BLaER1 treated with 17β-estradiol and CSF1 and Interleukin-3, amounts not matched to agents 10 nM and 100 nM (cell line): ENCODE measurements around the gene ZDHHC7.
"Not testable (repeated sequence)": the region's sequence is repeated elsewhere in the genome, so short reads cannot be mapped to it uniquely, and the experiment has no call there.

ENCODE experiments used
- H3K27ac ChIP-seq, 11 experiments: shearing (Covaris generic); formaldehyde crosslinking; 2 replicates each; pipeline ENCODE4 v1.8.1; 2022
- H3K27me3 ChIP-seq, 11 experiments: shearing (Covaris generic); formaldehyde crosslinking; 2 replicates each; pipeline ENCODE4 v1.8.1; 2022
- H3K36me3 ChIP-seq, 11 experiments: shearing (Covaris generic); formaldehyde crosslinking; 2 replicates each; pipeline ENCODE4 v1.8.1; 2022
- H3K4me1 ChIP-seq, 10 experiments: shearing (Covaris generic); formaldehyde crosslinking; 2 replicates each; pipeline ENCODE4 v1.8.1; 2022
- H3K4me2 ChIP-seq, 11 experiments: shearing (Covaris generic); formaldehyde crosslinking; 2 replicates each; pipeline ENCODE4 v1.8.1; 2022
- H3K4me3 ChIP-seq, 10 experiments: shearing (Covaris generic); formaldehyde crosslinking; 2 replicates each; pipeline ENCODE4 v1.8.1; 2022
- H3K9ac ChIP-seq, 11 experiments: shearing (Covaris generic); formaldehyde crosslinking; 2 replicates each; pipeline ENCODE4 v1.8.1; 2022
- H3K9me3 ChIP-seq, 11 experiments: shearing (Covaris generic); formaldehyde crosslinking; replicated peaks in 1 of 11; 2 replicates each; pipeline ENCODE4 v1.8.1; 2022
- H4K20me1 ChIP-seq, 11 experiments: shearing (Covaris generic); formaldehyde crosslinking; 2 replicates each; pipeline ENCODE4 v1.8.1; 2022
- Cebpa-rat ChIP-seq, 11 experiments: shearing (Covaris generic); IDR thresholded peaks; 2 replicates each; pipeline ENCODE4 v1.8.1; 2022

Gene ZDHHC7

DNA sequence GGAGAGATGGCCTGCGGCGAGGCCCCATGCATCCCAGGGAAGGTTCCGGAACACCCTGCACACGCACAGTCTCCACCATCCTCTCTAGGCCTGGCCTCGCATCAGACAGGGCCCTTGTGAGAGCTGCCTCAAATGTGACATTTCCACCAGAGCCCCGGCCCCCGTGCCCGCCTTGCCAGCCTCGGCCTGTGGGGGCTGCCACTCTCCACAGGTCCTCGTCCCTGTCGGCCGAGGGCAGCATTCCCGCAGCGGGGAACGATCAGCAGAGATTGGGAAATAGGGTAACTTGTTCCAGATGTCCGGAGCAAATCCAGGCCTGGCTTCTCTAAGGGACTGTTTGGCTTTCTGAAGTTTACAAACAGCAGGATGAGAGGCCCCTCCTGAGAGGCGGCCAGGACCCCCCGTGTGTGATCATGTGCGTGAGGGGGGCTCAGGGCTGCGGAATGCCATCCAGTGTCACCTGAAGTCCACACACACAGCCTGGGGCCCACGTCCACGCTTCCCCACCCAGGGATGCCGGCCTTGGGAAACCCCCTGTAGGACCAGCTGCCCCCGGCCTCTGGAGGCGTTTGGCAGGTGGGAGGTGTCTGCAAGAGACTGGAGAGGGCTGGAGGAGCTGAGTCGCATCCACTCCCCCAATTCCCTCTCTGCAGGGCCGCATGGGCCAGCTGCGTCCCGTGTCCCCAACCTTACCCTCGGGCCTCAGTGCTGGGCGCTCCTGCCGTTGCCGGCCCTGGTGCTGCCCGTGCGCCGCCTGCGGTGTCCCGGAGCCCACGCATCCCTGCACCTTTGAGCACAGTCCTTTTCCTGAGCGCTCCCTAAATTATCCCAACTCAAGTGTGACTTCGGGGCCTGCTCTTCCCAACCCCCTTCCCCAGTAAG is 70.4 kb downstream of the ZDHHC7 start:
- Histone ChIP-seq H3K4me1 (peaks cover 0 to 20% (median 6%) of the 10 kb centered on the region in 10 experiments; a peak in 9 of 20 replicates), H3K27me3 (peaks cover 0 to 10% (median 7%) of the 10 kb centered on the region in 11 experiments; a peak in 10 of 22 replicates), H3K36me3 (no peaks in the 10 kb centered on the region), H3K4me2 (peak overlapping the region in 5 of 11 experiments; percentile 6 to 29 (median 10); a peak in 4 of 22 replicates), H3K9me3 (peaks cover 0 to 12% (median 0%) of the 10 kb centered on the region in 11 experiments; a peak in 5 of 22 replicates), H3K4me3 (no peak overlapping the region), H4K20me1 (no peaks in the 10 kb centered on the region), H3K9ac (no peak overlapping the region), H3K27ac (no peak overlapping the region)
- TF ChIP-seq Cebpa-rat (IDR thresholded peaks at IDR 0.05) = no peak

DNA sequence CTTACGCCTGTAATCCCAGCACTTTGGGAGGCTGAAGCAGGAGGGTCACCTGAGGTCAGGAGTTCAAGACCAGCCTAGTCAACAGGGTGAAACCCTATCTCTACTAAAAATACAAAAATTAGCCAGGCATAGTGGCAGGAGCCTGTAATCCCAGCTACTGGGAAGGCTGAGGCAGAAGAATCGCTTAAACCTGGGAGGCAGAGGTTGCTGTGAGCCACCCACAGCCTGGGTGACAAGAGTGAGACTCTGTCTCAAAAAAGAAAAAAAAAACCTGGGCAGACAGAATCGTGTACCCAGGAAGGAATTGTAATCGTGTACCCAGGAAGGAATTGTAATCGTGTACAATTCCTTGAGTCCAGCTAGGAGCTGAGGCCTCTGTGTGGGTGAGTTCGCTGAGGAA is 72.7 kb downstream of the ZDHHC7 start:
- H3K27ac ChIP-seq, H3K27me3 ChIP-seq, H3K36me3 ChIP-seq, H3K4me2 ChIP-seq, H3K4me3 ChIP-seq, H3K9ac ChIP-seq, H4K20me1 ChIP-seq: not testable (repeated sequence)
- Histone ChIP-seq H3K9me3 (peaks cover 0 to 12% (median 0%) of the 10 kb centered on the region in 11 experiments; a peak in 5 of 22 replicates), H3K4me1 (peaks cover 0 to 20% (median 6%) of the 10 kb centered on the region in 10 experiments; a peak in 9 of 20 replicates)

DNA sequence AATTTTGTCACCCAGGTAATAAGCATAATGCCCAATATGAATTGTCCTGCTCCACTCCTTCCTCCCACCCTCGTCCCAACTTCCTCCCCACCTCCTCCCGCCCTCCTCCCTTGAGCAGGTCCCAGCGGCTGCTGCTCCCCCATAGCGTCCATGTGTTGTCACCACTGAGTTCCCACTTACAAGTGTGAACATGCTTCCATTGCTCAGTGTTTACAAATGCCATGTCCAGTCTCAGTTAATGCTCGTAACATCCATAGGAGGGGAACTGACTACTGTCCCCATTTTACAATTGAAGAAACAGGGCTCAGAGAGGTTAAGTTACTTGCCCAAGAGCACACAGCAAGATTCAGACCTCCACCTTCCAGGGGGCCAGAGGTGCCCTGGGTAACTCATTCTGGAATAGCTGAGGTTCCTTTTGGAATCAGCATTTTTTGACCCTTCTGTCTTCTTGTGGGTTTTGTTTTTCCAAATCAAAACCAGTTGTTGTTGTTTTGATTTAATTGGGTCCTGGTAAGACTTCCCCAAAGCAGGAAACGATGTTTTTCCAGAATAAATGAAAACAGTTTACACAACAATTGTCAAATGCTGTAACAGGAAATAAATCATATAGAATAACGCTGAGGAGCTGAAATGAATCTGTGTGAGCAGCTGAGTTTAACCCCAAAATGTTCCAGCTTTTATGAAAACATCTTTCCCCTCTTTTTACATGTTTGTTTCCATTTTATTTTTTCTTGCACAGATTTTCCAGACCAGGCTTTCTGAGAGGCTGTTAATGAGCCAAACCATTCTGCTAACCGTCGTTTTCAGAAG is 73.9 kb downstream of the ZDHHC7 start:
- peaks cover 6 to 24% (median 11%) of the 10 kb centered on the region in 10 experiments for H3K4me1 ChIP-seq
- peaks cover 0 to 1% (median 0%) of the 10 kb centered on the region in 11 experiments; a peak in 3 of 22 replicates for H3K9me3 ChIP-seq
- H3K36me3 ChIP-seq = no peaks in the 10 kb centered on the region
- H3K27ac ChIP-seq = no peak overlapping the region
- TF ChIP-seq Cebpa-rat (IDR thresholded peaks at IDR 0.05) = no peak
- H3K4me2 ChIP-seq = peak overlapping the region in 4 of 11 experiments; percentile 28 to 63 (median 42); a peak in 6 of 22 replicates
- no peak overlapping the region for H3K9ac ChIP-seq
- H3K27me3 ChIP-seq = peaks cover 0 to 13% (median 7%) of the 10 kb centered on the region in 11 experiments; a peak in 10 of 22 replicates
- H4K20me1 ChIP-seq = 0 out of 22 replicates have a peak, but pooled peaks cover 0 to 4% (median 0%) of the 10 kb centered on the region in 11 experiments
- H3K4me3 ChIP-seq = no peak overlapping the region

DNA sequence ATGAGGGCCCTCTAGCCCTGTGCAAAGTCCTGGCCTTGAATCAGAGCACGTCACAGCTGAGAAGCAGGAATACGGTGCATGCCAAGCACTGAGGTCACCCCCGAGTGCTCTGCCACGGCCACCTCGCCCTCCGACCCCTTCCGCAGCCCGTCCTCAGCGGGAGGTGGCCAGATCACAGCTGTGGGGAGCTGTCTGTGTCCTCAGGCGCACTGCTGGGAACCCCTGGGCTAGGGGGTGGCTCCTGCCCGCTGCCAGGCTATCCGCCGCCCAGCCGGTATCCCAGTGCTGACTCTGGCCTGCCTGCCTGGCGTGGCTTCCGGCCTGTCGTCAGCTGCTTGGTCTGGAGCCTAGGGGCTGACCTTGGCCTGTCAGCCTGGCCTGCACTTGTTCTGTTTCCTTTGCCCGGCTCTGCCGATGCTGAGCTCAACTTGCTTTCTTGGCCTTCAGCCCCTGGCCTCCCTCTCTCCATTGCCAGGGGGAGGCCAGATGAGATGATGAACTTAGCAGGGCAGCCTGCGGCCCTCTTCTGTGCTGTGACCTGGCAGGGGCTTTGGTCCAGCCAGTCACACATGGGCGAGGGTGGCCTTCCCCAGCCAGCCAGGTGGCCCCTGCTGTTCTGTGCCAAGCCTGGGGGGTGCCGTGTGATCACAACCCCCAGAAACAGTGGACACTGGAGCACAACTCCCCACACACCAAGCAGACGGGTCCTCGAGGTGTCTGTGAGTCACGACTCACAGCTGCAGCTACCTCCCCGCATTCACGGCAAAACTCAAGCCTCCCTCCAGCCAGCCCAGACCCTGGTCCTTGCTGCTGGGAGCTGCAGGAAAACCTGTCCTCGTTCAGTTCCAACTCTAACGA is 77.3 kb downstream of the ZDHHC7 start:
- Histone ChIP-seq H3K4me2 (no peak overlapping the region), H3K4me1 (peaks cover 20 to 37% (median 32%) of the 10 kb centered on the region in 10 experiments)
- no peak for TF ChIP-seq Cebpa-rat (IDR thresholded peaks at IDR 0.05)

DNA sequence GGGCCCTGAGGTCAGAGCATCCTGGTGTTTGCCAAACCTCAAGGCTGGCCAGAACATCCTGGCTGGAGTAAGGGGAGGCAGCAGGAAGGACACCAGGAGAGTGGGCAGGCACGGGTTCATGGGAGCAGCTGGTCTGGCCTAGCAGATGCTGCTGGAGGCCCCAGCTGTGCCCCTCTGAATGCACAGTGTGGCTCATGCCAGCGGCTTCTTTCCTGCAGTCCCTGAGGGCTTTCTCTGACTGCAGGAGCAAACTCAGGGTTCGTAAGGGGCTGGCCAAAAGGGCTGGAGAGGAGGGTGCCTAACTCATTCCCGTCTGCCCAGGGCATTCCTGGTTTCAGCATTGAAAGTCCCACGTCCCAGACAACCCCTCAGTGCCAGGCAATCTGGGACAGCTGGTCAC is 78.7 kb downstream of the ZDHHC7 start:
- no peak for TF ChIP-seq Cebpa-rat (IDR thresholded peaks at IDR 0.05)
- Histone ChIP-seq H3K9ac (no peak overlapping the region), H3K4me2 (peak overlapping the region in 9 of 11 experiments; percentile 12 to 60 (median 57); a peak in 16 of 22 replicates), H3K4me3 (no peak overlapping the region), H4K20me1 (peaks cover 0 to 4% (median 0%) of the 10 kb centered on the region in 11 experiments; a peak in 1 of 22 replicates), H3K27me3 (0 out of 22 replicates have a peak, but pooled peaks cover 0 to 5% (median 0%) of the 10 kb centered on the region in 11 experiments), H3K36me3 (no peaks in the 10 kb centered on the region), H3K4me1 (peaks cover 16 to 37% (median 35%) of the 10 kb centered on the region in 10 experiments), H3K9me3 (peaks cover 0 to 3% (median 0%) of the 10 kb centered on the region in 11 experiments; a peak in 2 of 22 replicates), H3K27ac (no peak overlapping the region)

More for the DNA sequence above, 77.3 kb downstream of the ZDHHC7 start:
- Histone ChIP-seq H4K20me1 (0 out of 22 replicates have a peak, but pooled peaks cover 0 to 4% (median 0%) of the 10 kb centered on the region in 11 experiments), H3K27ac (no peak overlapping the region), H3K36me3 (no peaks in the 10 kb centered on the region), H3K9me3 (peaks cover 0 to 3% (median 0%) of the 10 kb centered on the region in 11 experiments; a peak in 2 of 22 replicates), H3K9ac (no peak overlapping the region), H3K4me3 (no peak overlapping the region), H3K27me3 (0 out of 22 replicates have a peak, but pooled peaks cover 0 to 5% (median 0%) of the 10 kb centered on the region in 11 experiments)

DNA sequence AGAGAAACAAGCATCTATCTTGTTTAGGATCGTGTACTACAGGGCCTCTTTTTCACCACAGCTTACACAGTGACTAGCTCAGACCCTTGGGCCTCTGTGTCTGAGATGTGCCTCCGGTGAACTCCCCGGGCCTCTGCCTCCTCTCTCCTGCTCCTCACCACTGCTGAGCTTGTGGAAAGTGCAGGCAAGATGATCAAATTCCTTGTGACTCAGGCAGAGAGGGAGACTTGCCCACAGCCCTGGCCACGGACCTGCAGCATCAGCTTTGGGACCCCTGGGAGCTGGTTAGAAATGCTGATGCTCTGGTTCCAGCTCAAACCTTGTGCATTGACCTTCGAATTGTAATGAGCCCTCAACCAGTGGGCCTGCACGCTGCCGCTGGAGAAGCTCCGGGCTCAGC is 79.8 kb downstream of the ZDHHC7 start:
- Histone ChIP-seq H3K27me3 (0 out of 22 replicates have a peak, but pooled peaks cover 0 to 5% (median 0%) of the 10 kb centered on the region in 11 experiments), H3K9ac (no peak overlapping the region), H3K4me3 (no peak overlapping the region), H3K9me3 (peaks cover 0 to 3% (median 0%) of the 10 kb centered on the region in 11 experiments; a peak in 2 of 22 replicates), H3K27ac (no peak overlapping the region), H4K20me1 (peaks cover 0 to 4% (median 0%) of the 10 kb centered on the region in 11 experiments; a peak in 1 of 22 replicates), H3K4me2 (peak overlapping the region in 6 of 11 experiments; percentile 57 to 60 (median 60); a peak in 5 of 22 replicates), H3K4me1 (peaks cover 10 to 36% (median 32%) of the 10 kb centered on the region in 10 experiments), H3K36me3 (no peaks in the 10 kb centered on the region)
- TF ChIP-seq Cebpa-rat (IDR thresholded peaks at IDR 0.05) = no peak

DNA sequence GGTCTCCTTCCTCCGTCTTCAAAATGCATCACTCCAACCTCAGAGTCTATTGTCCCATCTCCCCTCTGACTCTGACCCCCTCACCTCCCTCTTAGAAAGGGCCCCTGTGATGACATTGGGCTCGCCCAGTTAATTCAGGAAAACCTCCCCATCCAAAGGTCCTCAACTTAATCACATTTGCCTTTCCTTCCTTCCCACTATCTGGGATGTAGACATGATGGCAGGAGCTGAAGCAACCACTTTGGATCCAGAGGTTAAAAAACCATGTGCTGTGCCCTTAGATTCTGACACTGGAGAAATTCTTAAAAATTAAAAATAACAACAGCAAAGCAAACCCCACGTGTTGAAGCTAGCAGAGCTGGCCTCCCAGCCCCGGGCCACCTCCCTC is 80.2 kb downstream of the ZDHHC7 start:
- H3K27me3 ChIP-seq = 0 out of 22 replicates have a peak, but pooled peaks cover 0 to 5% (median 0%) of the 10 kb centered on the region in 11 experiments

More for the DNA sequence above, 80.2 kb downstream of the ZDHHC7 start:
- Histone ChIP-seq H3K4me1 (peaks cover 10 to 36% (median 32%) of the 10 kb centered on the region in 10 experiments), H3K27ac (no peak overlapping the region), H4K20me1 (peaks cover 0 to 4% (median 0%) of the 10 kb centered on the region in 11 experiments; a peak in 1 of 22 replicates), H3K9ac (no peak overlapping the region), H3K36me3 (no peaks in the 10 kb centered on the region), H3K4me3 (no peak overlapping the region), H3K9me3 (peaks cover 0 to 3% (median 0%) of the 10 kb centered on the region in 11 experiments; a peak in 2 of 22 replicates), H3K4me2 (no peak overlapping the region)
- no peak for TF ChIP-seq Cebpa-rat (IDR thresholded peaks at IDR 0.05)
